Calu3 (cell line): ENCODE results near the gene LRRC70. TPM values are rescaled to one million over a fixed set of nuclear protein-coding genes. Genes with fewer than 3 reads are reported as not detected.
"Not testable (repeated sequence)": the region's sequence is repeated elsewhere in the genome, so short reads cannot be mapped to it uniquely, and the experiment has no call there.

Experiments used
- BruUV-seq: library from RNA; stranded (reverse); fragments of 400-500 nt; replicated peaks from 2 replicates; lab custom pipeline; 2021; lab: Mats Ljungman, UMichigan
- CTCF ChIA-PET: fragments of 300-600 bp; sonication (Branson Sonifier 250); formaldehyde crosslinking; loops from one replicate; lab custom pipeline; 2022; ENCODE audit warnings: antibody characterized with exemption; lab: Charles Lee
- DNase-seq: peaks from one replicate; pipeline ENCODE4 v3.0.0; 2022
- H3K27ac Mint-ChIP-seq: one replicate; pipeline ENCODE4 v1.8.0; 2022; ENCODE audit warnings: mixed read lengths; ENCODE audit not compliant: unreplicated experiment
- H3K27me3 Mint-ChIP-seq: one replicate; pipeline ENCODE4 v1.8.0; 2022; ENCODE audit warnings: mixed read lengths; ENCODE audit not compliant: unreplicated experiment
- H3K36me3 Mint-ChIP-seq: one replicate; pipeline ENCODE4 v1.8.0; 2022; ENCODE audit warnings: mild to moderate bottlenecking, moderate library complexity, mixed read lengths; ENCODE audit not compliant: insufficient read depth, unreplicated experiment
- H3K4me1 Mint-ChIP-seq: one replicate; pipeline ENCODE4 v1.8.0; 2022; ENCODE audit warnings: mild to moderate bottlenecking, low read depth, mixed read lengths; ENCODE audit not compliant: unreplicated experiment
- H3K4me3 Mint-ChIP-seq: one replicate; pipeline ENCODE4 v1.8.0; 2022; ENCODE audit warnings: mild to moderate bottlenecking, low read depth, moderate library complexity, mixed read lengths; ENCODE audit not compliant: unreplicated experiment
- H3K9me3 Mint-ChIP-seq: one replicate; pipeline ENCODE4 v1.8.0; 2022; ENCODE audit warnings: low read depth, mixed read lengths; ENCODE audit not compliant: unreplicated experiment
- intact Hi-C: fragments of 100-400 bp; cut with micrococcal nuclease; formaldehyde crosslinking; loops from one replicate; pipeline ENCODE4 v1.10.0; 2022; ENCODE audit not compliant: unreplicated experiment
- total RNA-seq: library from RNA; stranded (reverse); gene quantifications from 2 replicates; pipeline ENCODE4 v1.2.3, GENCODE V29; 2022
- TF ChIP-seq, protein P1 (sequence below): fragments of 200-600 bp; IDR thresholded peaks from one replicate; pipeline ENCODE4 v1.8.0; 2022; ENCODE audit warnings: antibody characterized with exemption; ENCODE audit not compliant: unreplicated experiment

Gene LRRC70
- total RNA-seq, 1 experiment from 2014 or later, result 2.1 TPM

DNA sequence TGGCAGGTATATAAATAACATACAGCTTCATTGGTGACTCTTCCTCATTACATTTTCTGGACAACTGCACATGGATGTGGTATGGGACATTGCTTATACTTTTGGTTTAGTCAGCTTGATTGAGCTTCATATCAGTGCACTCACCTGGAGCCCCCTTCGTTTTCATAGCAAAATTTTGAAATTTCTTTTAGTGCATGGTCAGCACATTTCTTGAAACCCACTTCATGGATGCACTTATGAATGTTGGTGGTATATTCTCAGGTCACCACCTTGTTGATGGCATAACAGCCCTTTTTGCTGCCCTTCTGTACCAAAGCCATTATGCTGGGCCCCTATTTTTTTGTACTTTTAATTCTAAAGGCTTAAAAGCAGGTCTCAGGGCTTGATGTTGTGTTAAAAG lies 16.7 kb upstream of the LRRC70 start:
- DNase-seq, result no peak
- intact Hi-C loops, result no loop called here
- Mint-ChIP-seq H3K36me3 (no peaks in the 10 kb centered on the region), H3K27me3 (no peaks in the 10 kb centered on the region), H3K9me3 (peaks cover 5% of the 10 kb centered on the region), H3K4me3 (no peak overlapping the region), H3K4me1 (no peaks in the 10 kb centered on the region), H3K27ac (no peak overlapping the region)
- CTCF ChIA-PET, result interaction anchor here (0.7 kb wide), 1 partner anchor 112 kb away, joined by 3 read pairs; no protein-coding TSS in a partner anchor
- TF ChIP-seq, protein P1, sequence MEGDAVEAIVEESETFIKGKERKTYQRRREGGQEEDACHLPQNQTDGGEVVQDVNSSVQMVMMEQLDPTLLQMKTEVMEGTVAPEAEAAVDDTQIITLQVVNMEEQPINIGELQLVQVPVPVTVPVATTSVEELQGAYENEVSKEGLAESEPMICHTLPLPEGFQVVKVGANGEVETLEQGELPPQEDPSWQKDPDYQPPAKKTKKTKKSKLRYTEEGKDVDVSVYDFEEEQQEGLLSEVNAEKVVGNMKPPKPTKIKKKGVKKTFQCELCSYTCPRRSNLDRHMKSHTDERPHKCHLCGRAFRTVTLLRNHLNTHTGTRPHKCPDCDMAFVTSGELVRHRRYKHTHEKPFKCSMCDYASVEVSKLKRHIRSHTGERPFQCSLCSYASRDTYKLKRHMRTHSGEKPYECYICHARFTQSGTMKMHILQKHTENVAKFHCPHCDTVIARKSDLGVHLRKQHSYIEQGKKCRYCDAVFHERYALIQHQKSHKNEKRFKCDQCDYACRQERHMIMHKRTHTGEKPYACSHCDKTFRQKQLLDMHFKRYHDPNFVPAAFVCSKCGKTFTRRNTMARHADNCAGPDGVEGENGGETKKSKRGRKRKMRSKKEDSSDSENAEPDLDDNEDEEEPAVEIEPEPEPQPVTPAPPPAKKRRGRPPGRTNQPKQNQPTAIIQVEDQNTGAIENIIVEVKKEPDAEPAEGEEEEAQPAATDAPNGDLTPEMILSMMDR, result no peak
- no TSS peak for BruUV-seq

DNA sequence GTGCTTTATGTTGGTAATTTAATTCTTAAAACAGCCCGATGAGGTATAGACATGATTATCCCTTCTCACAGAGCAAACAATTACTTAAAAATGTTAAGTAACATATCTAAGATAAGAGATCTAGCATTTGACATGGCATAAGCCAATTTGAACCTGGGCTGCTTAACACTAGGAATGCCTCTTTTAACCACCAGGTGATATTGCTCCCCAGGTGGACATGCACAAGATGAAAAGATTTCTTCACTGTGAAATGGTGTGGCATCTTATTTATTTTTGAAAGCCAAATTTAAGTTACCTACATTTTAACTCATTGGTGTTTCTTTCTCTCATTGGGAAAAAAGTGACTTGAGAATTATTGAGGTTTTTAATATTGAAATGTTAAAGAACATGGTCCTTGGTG lies 15.8 kb upstream of the LRRC70 start:
- intact Hi-C loops, result no loop called here
- TF ChIP-seq, protein P1, result no peak
- DNase-seq, result no peak
- H3K9me3 Mint-ChIP-seq, result peaks cover 5% of the 10 kb centered on the region
- H3K27ac Mint-ChIP-seq, result no peak overlapping the region
- H3K36me3 Mint-ChIP-seq, result peaks cover 4% of the 10 kb centered on the region
- no peaks in the 10 kb centered on the region for H3K4me1 Mint-ChIP-seq
- BruUV-seq, result no TSS peak
- no peaks in the 10 kb centered on the region for H3K27me3 Mint-ChIP-seq
- CTCF ChIA-PET, result no interaction called here
- H3K4me3 Mint-ChIP-seq, result no peak overlapping the region

DNA sequence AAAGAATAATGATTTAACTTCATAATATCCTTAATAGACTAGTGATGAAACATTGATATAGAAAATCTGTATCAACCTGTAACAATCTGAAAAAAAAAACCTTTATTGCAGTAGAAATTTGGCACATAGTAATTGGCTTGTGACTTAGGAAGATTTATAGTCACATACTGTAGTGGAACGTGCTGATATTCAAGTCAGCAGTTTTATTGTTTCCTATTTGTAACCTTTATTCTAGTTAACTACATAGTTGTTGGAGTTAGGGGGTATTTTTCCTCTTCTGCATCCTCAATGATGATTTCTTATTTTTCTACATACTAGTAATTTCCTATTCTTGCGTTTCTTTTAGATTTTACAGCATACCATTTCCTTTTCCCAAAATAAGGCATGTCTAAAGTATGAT lies 14.5 kb upstream of the LRRC70 start:
- Mint-ChIP-seq H3K4me3 (no peak overlapping the region), H3K9me3 (peaks cover 5% of the 10 kb centered on the region), H3K4me1 (peaks cover 2% of the 10 kb centered on the region), H3K27ac (no peak overlapping the region), H3K27me3 (no peaks in the 10 kb centered on the region), H3K36me3 (peaks cover 7% of the 10 kb centered on the region)
- TF ChIP-seq, protein P1, result no peak
- DNase-seq, result no peak
- intact Hi-C loops, result no loop called here
- no TSS peak for BruUV-seq
- CTCF ChIA-PET, result no interaction called here

DNA sequence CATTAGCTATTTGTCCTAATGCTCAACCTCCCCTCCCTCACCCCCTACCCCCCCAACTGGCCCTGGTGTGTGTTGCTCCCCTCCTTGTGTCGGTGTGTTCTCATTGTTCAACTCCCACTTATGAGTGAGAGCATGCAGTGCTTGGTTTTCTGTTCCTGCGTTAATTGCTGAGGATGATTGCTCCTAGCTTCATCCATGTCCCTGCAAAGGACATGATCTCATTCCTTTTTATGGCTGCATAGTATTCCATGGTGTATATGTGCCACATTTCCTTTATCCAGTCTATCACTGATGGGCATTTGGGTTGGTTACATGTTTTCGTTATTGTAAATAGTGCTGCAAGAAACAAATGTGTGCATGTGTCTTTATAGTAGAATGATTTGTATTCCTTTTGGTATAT lies 12.9 kb upstream of the LRRC70 start:
- H3K36me3 Mint-ChIP-seq, intact Hi-C loops, CTCF ChIA-PET, H3K9me3 Mint-ChIP-seq, H3K27ac Mint-ChIP-seq, H3K4me3 Mint-ChIP-seq, DNase-seq, H3K27me3 Mint-ChIP-seq, BruUV-seq, H3K4me1 Mint-ChIP-seq: not testable (repeated sequence)

DNA sequence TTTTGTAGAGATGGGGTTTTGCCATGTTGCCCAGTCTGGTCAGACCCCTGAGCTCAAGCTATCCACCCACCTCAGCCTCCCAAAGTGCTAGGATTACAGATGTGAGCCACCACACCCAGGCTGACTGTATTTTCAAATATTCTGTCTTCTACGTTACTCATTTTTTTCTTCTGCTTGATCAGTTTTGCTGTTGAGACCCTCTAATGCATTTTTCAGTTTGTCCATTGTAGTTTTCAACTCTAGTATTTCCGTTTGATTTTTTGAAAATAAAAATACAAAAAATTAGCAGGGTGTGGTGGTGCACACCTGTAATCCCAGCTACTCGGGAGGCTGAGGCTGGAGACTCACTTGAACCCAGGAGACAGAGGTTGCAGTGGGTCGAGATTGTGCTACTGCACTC lies 10.5 kb upstream of the LRRC70 start:
- TF ChIP-seq, protein P1, result no peak
- H3K4me1 Mint-ChIP-seq, result peaks cover 7% of the 10 kb centered on the region
- H3K9me3 Mint-ChIP-seq, result peaks cover 5% of the 10 kb centered on the region
- CTCF ChIA-PET, result interaction anchor here (0.6 kb wide), 1 partner anchor 21 kb away, joined by 5 read pairs; no protein-coding TSS in a partner anchor
- no peak for DNase-seq
- no peak overlapping the region for H3K27ac Mint-ChIP-seq
- no TSS peak for BruUV-seq
- H3K36me3 Mint-ChIP-seq, result peaks cover 7% of the 10 kb centered on the region
- no peak overlapping the region for H3K4me3 Mint-ChIP-seq
- no peaks in the 10 kb centered on the region for H3K27me3 Mint-ChIP-seq
- intact Hi-C loops, result no loop called here
